C4-2B (cell line): ENCODE results near the gene ANKRD44.

Source experiments
- H3K27ac ChIP-seq: fragments of 450-650 bp; 2 replicates; pipeline ENCODE4 v1.5.1; 2017
- CTCF ChIP-seq: fragments of 450-650 bp; conservative IDR thresholded peaks from 2 replicates; pipeline ENCODE4 v1.5.1; 2017; ENCODE audit warnings: mild to moderate bottlenecking
- ZFX ChIP-seq: fragments of 450-650 bp; IDR thresholded peaks from 2 replicates; pipeline ENCODE4 v1.6.1; 2017

The ANKRD44 gene

GRCh38 chr2:197130318-197130717, 180.3 kb downstream of the ANKRD44 start:
- no peak overlapping the region for H3K27ac ChIP-seq
- TF ChIP-seq ZFX (no peak), CTCF (no peak)

GRCh38 chr2:197128897-197129296, 181.7 kb downstream of the ANKRD44 start:
- TF ChIP-seq ZFX (no peak), CTCF (no peak)

GRCh38 chr2:197128126-197128525, 182.5 kb downstream of the ANKRD44 start:
- TF ChIP-seq ZFX, result no peak
- no peak for TF ChIP-seq CTCF
- H3K27ac ChIP-seq, result no peak overlapping the region

More at GRCh38 chr2:197128897-197129296, 181.7 kb downstream of the ANKRD44 start:
- no peak overlapping the region for H3K27ac ChIP-seq

- no peak for TF ChIP-seq CTCF
- no peak for TF ChIP-seq ZFX
- H3K27ac ChIP-seq, result no peak overlapping the region
Measured at GRCh38 chr2:197126630-197127352, 183.8 kb downstream of the ANKRD44 start.

- H3K27ac ChIP-seq, result no peak overlapping the region
- no peak for TF ChIP-seq ZFX
- TF ChIP-seq CTCF, result no peak
Measured at GRCh38 chr2:197124639-197125390, 185.8 kb downstream of the ANKRD44 start.

GRCh38 chr2:197122821-197123220, 187.8 kb downstream of the ANKRD44 start:
- TF ChIP-seq ZFX (no peak), CTCF (no peak)

GRCh38 chr2:197121756-197122385, 188.7 kb downstream of the ANKRD44 start:
- H3K27ac ChIP-seq, result no peak overlapping the region
- TF ChIP-seq CTCF, result no peak
- no peak for TF ChIP-seq ZFX

More at GRCh38 chr2:197122821-197123220, 187.8 kb downstream of the ANKRD44 start:
- no peak overlapping the region for H3K27ac ChIP-seq
